ENCODE results near the gene SPO11. TPM values are rescaled to one million over a fixed set of nuclear protein-coding genes. Genes with fewer than 3 reads are reported as not detected.

SPO11 gene
- polyA plus RNA-seq, 2 of the 4 experiments (the other 2 are of a cell fraction): not detected

DNA sequence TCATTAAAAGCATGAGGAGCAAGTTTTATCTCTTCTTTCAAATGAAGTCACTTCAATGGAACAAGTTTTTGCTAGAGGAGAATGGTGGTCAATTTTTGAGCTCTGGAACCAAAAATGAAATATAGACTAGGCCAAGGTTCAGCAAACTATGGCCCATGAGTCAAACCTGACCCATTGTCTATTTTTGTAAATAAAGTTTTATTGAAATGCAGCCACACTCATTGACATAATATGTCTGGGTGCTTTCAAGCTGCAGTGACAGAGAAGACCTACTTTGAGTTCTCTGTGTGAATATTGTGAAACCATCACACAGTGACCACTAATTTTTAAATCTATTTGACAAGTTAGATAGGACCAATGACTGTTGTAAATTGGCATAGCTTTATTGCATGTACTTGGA lies 34.8 kb downstream of the SPO11 start:
- ChIA-PET CTCF (interaction anchor here (1.2 kb wide), 1 partner anchor 10 kb away, joined by 4 read pairs; no protein-coding TSS in a partner anchor), POLR2A (no interaction called here)
- TF ChIP-seq HOXB5 (CRISPR knock-in tag; IDR thresholded peaks at IDR 0.05) (no peak), HDAC2 (IDR thresholded peaks at IDR 0.05) (no peak), GATA3 (IDR thresholded peaks at IDR 0.05; ENCODE audit: borderline replicate concordance) (no peak), FOSL2 (IDR thresholded peaks at IDR 0.05) (no peak), FOSL2 (CRISPR knock-in tag; IDR thresholded peaks at IDR 0.05) (no peak)
- Histone ChIP-seq H3K9me3 (no peaks in the 10 kb centered on the region), H3K4me2 (no peak overlapping the region), H3K4me3 (no peak overlapping the region), H3K4me1 (no peaks in the 10 kb centered on the region; the same call in 1 of the 3 replicates), H3K27ac (no peak overlapping the region)
- DNase-seq (ENCODE audit: low read depth in 1 of 2, low spot score in 1 of 2) (no peak), FAIRE-seq (no peak), ATAC-seq (no peak)

DNA sequence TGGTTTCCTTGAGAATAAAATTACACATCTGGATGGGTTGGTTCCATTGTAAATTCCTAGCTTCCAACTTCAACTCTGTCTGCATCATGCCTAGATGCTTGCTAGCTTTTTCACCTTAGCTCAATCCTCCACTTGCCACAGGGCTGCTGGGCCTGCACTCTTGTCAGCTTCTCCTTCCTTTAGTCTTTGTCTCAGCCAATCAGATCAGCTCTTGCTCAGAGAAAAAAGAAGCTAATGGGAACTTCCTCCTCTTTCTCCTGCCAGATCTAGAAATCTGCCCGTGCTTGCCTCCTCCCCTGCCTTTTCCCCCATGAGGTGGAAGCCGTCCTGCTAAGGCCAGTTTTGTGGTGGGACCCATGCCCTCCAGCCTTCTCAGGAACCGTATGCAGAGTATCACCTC lies 40.0 kb downstream of the SPO11 start:
- no peak for FAIRE-seq
- ChIA-PET POLR2A (no interaction called here), CTCF (interaction anchor here (1.4 to 1.7 kb wide), 2 partner anchors 10 to 12 kb away, joined by 4 to 8 read pairs; no protein-coding TSS in a partner anchor)
- WGBS (ENCODE audit: missing lambda C conversion rate): 89% methylated on average over 3 of the region's 3 CpGs
- no peak for ATAC-seq
- TF ChIP-seq HDAC2 (IDR thresholded peaks at IDR 0.05) (no peak), JUN (IDR thresholded peaks at IDR 0.05) (no peak), KDM1A (IDR thresholded peaks at IDR 0.05; ENCODE audit: low read depth) (no peak), SREBF2 (IDR thresholded peaks at IDR 0.05) (no peak), TFCP2L1 (CRISPR knock-in tag; IDR thresholded peaks at IDR 0.05) (no peak), NFE2L2 (conservative IDR thresholded peaks at IDR 0.05; ENCODE audit: low read length) (no peak), FOXS1 (CRISPR knock-in tag; IDR thresholded peaks at IDR 0.05) (no peak), RARB (CRISPR knock-in tag; IDR thresholded peaks at IDR 0.05) (no peak), HOXA7 (CRISPR knock-in tag; IDR thresholded peaks at IDR 0.05) (no peak), NPAS2 (CRISPR knock-in tag; IDR thresholded peaks at IDR 0.05; ENCODE audit: borderline replicate concordance) (no peak), CBX8 (IDR thresholded peaks at IDR 0.05) (no peak), SMC3 (IDR thresholded peaks at IDR 0.05) (no peak), KDM5A (IDR thresholded peaks at IDR 0.05) (no peak)
- TF ChIP-seq, protein P1, sequence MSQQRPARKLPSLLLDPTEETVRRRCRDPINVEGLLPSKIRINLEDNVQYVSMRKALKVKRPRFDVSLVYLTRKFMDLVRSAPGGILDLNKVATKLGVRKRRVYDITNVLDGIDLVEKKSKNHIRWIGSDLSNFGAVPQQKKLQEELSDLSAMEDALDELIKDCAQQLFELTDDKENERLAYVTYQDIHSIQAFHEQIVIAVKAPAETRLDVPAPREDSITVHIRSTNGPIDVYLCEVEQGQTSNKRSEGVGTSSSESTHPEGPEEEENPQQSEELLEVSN (IDR thresholded peaks at IDR 0.05; ENCODE audit: borderline replicate concordance, low read depth): no peak
- H3K4me2 ChIP-seq: no peak overlapping the region
- H3K4me3 ChIP-seq: no peak overlapping the region
- no peaks in the 10 kb centered on the region for H3K9me3 ChIP-seq
- H3K27ac ChIP-seq: no peak overlapping the region
- no peaks in the 10 kb centered on the region for H3K4me1 ChIP-seq
- no peak for DNase-seq (ENCODE audit: low read depth in 1 of 2, low spot score in 1 of 2)

DNA sequence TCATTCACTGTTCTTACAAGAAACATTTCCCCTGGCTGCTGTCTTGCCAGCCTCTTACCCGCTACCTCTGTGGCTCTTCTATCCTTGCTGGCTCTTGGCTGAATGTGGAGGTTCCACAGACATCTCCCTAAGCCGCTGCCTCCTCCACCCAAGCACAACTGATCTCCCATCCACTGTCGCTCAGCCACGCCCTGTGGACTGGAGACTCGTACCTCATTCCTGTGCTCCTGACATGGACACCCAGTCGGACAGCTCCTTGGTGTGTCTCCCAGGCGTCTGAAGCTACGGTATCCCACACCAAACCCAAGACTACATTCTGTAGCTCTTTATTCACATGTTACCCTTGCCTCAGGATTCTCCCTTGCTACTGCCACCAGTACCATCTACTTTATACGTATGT lies 40.7 kb downstream of the SPO11 start:
- no peak overlapping the region for H3K4me2 ChIP-seq
- DNase-seq (ENCODE audit: low read depth in 1 of 2, low spot score in 1 of 2): no peak
- H3K9me3 ChIP-seq: no peaks in the 10 kb centered on the region
- POLR2A ChIA-PET: no interaction called here
- CTCF ChIA-PET: interaction anchor here (1.4 to 1.7 kb wide), 2 partner anchors 9 to 11 kb away, joined by 4 to 8 read pairs; no protein-coding TSS in a partner anchor
- H3K27ac ChIP-seq: no peak overlapping the region
- H3K4me3 ChIP-seq: no peak overlapping the region
- WGBS (ENCODE audit: missing lambda C conversion rate): 98% methylated on average over 9 of the region's 9 CpGs
- no peaks in the 10 kb centered on the region for H3K4me1 ChIP-seq
- no peak for FAIRE-seq
- no peak for ATAC-seq
- TF ChIP-seq SMC3 (IDR thresholded peaks at IDR 0.05) (no peak), TP53 (CRISPR knock-in tag; IDR thresholded peaks at IDR 0.05) (no peak), HDAC2 (IDR thresholded peaks at IDR 0.05) (no peak), PHF8 (IDR thresholded peaks at IDR 0.05; ENCODE audit: borderline replicate concordance, low read depth) (no peak), TFCP2L1 (CRISPR knock-in tag; IDR thresholded peaks at IDR 0.05) (no peak), FOXS1 (CRISPR knock-in tag; IDR thresholded peaks at IDR 0.05) (no peak), NR3C1 (IDR thresholded peaks at IDR 0.05) (no peak), POLR2A (IDR thresholded peaks at IDR 0.05; ENCODE audit: low read length) (no peak), NPAS2 (CRISPR knock-in tag; IDR thresholded peaks at IDR 0.05; ENCODE audit: borderline replicate concordance) (no peak), RFX5 (IDR thresholded peaks at IDR 0.05) (no peak), MYC (IDR thresholded peaks at IDR 0.05; ENCODE audit: borderline replicate concordance, low read length) (no peak), EHMT2 (IDR thresholded peaks at IDR 0.05; ENCODE audit: low read depth) (no peak), RNF2 (IDR thresholded peaks at IDR 0.05; ENCODE audit: borderline replicate concordance, low read depth) (no peak)
- TF ChIP-seq, protein P2, sequence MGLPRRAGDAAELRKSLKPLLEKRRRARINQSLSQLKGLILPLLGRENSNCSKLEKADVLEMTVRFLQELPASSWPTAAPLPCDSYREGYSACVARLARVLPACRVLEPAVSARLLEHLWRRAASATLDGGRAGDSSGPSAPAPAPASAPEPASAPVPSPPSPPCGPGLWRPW (IDR thresholded peaks at IDR 0.05): no peak
- TF ChIP-seq, protein P3, sequence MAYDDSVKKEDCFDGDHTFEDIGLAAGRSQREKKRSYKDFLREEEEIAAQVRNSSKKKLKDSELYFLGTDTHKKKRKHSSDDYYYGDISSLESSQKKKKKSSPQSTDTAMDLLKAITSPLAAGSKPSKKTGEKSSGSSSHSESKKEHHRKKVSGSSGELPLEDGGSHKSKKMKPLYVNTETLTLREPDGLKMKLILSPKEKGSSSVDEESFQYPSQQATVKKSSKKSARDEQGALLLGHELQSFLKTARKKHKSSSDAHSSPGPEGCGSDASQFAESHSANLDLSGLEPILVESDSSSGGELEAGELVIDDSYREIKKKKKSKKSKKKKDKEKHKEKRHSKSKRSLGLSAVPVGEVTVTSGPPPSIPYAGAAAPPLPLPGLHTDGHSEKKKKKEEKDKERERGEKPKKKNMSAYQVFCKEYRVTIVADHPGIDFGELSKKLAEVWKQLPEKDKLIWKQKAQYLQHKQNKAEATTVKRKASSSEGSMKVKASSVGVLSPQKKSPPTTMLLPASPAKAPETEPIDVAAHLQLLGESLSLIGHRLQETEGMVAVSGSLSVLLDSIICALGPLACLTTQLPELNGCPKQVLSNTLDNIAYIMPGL (CRISPR knock-in tag; IDR thresholded peaks at IDR 0.05; ENCODE audit: borderline replicate concordance): no peak
- TF ChIP-seq, protein P4, sequence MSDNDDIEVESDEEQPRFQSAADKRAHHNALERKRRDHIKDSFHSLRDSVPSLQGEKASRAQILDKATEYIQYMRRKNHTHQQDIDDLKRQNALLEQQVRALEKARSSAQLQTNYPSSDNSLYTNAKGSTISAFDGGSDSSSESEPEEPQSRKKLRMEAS (IDR thresholded peaks at IDR 0.05): no peak
- TF ChIP-seq, protein P5, sequence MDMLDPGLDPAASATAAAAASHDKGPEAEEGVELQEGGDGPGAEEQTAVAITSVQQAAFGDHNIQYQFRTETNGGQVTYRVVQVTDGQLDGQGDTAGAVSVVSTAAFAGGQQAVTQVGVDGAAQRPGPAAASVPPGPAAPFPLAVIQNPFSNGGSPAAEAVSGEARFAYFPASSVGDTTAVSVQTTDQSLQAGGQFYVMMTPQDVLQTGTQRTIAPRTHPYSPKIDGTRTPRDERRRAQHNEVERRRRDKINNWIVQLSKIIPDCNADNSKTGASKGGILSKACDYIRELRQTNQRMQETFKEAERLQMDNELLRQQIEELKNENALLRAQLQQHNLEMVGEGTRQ (IDR thresholded peaks at IDR 0.05): no peak
- TF ChIP-seq, protein P6, sequence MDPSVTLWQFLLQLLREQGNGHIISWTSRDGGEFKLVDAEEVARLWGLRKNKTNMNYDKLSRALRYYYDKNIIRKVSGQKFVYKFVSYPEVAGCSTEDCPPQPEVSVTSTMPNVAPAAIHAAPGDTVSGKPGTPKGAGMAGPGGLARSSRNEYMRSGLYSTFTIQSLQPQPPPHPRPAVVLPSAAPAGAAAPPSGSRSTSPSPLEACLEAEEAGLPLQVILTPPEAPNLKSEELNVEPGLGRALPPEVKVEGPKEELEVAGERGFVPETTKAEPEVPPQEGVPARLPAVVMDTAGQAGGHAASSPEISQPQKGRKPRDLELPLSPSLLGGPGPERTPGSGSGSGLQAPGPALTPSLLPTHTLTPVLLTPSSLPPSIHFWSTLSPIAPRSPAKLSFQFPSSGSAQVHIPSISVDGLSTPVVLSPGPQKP (IDR thresholded peaks at IDR 0.05; ENCODE audit: low read depth, low read length): no peak
- TF ChIP-seq, protein P7, sequence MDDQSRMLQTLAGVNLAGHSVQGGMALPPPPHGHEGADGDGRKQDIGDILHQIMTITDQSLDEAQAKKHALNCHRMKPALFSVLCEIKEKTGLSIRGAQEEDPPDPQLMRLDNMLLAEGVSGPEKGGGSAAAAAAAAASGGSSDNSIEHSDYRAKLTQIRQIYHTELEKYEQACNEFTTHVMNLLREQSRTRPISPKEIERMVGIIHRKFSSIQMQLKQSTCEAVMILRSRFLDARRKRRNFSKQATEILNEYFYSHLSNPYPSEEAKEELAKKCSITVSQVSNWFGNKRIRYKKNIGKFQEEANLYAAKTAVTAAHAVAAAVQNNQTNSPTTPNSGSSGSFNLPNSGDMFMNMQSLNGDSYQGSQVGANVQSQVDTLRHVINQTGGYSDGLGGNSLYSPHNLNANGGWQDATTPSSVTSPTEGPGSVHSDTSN (IDR thresholded peaks at IDR 0.05): no peak
